ENCODE results near the gene PCDHGA5. TPM values are rescaled to one million over a fixed set of nuclear protein-coding genes. Genes with fewer than 3 reads are reported as not detected.

Gene PCDHGA5
- total RNA-seq, 1 experiment from 2014 or later, result 2.0 TPM

GRCh38 chr5:141402553-141403243 is 38.7 kb downstream of the PCDHGA5 start, which contains the start of gene PCDHGA9 (continued):
- TF ChIP-seq, protein P1, sequence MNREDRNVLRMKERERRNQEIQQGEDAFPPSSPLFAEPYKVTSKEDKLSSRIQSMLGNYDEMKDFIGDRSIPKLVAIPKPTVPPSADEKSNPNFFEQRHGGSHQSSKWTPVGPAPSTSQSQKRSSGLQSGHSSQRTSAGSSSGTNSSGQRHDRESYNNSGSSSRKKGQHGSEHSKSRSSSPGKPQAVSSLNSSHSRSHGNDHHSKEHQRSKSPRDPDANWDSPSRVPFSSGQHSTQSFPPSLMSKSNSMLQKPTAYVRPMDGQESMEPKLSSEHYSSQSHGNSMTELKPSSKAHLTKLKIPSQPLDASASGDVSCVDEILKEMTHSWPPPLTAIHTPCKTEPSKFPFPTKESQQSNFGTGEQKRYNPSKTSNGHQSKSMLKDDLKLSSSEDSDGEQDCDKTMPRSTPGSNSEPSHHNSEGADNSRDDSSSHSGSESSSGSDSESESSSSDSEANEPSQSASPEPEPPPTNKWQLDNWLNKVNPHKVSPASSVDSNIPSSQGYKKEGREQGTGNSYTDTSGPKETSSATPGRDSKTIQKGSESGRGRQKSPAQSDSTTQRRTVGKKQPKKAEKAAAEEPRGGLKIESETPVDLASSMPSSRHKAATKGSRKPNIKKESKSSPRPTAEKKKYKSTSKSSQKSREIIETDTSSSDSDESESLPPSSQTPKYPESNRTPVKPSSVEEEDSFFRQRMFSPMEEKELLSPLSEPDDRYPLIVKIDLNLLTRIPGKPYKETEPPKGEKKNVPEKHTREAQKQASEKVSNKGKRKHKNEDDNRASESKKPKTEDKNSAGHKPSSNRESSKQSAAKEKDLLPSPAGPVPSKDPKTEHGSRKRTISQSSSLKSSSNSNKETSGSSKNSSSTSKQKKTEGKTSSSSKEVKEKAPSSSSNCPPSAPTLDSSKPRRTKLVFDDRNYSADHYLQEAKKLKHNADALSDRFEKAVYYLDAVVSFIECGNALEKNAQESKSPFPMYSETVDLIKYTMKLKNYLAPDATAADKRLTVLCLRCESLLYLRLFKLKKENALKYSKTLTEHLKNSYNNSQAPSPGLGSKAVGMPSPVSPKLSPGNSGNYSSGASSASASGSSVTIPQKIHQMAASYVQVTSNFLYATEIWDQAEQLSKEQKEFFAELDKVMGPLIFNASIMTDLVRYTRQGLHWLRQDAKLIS (CRISPR knock-in tag; IDR thresholded peaks at IDR 0.05; ENCODE audit: borderline replicate concordance), result no peak
- no peak for TF ChIP-seq CREB1 (CRISPR knock-in tag; IDR thresholded peaks at IDR 0.05)
- TF ChIP-seq, protein P2, sequence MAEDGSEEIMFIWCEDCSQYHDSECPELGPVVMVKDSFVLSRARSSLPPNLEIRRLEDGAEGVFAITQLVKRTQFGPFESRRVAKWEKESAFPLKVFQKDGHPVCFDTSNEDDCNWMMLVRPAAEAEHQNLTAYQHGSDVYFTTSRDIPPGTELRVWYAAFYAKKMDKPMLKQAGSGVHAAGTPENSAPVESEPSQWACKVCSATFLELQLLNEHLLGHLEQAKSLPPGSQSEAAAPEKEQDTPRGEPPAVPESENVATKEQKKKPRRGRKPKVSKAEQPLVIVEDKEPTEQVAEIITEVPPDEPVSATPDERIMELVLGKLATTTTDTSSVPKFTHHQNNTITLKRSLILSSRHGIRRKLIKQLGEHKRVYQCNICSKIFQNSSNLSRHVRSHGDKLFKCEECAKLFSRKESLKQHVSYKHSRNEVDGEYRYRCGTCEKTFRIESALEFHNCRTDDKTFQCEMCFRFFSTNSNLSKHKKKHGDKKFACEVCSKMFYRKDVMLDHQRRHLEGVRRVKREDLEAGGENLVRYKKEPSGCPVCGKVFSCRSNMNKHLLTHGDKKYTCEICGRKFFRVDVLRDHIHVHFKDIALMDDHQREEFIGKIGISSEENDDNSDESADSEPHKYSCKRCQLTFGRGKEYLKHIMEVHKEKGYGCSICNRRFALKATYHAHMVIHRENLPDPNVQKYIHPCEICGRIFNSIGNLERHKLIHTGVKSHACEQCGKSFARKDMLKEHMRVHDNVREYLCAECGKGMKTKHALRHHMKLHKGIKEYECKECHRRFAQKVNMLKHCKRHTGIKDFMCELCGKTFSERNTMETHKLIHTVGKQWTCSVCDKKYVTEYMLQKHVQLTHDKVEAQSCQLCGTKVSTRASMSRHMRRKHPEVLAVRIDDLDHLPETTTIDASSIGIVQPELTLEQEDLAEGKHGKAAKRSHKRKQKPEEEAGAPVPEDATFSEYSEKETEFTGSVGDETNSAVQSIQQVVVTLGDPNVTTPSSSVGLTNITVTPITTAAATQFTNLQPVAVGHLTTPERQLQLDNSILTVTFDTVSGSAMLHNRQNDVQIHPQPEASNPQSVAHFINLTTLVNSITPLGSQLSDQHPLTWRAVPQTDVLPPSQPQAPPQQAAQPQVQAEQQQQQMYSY (CRISPR knock-in tag; IDR thresholded peaks at IDR 0.05), result no peak
- TF ChIP-seq ZNF396 (CRISPR knock-in tag; IDR thresholded peaks at IDR 0.05; ENCODE audit: borderline replicate concordance), result no peak
- no peak for TF ChIP-seq RELA (CRISPR knock-in tag; IDR thresholded peaks at IDR 0.05; ENCODE audit: borderline replicate concordance)
- TF ChIP-seq ZNF532 (CRISPR knock-in tag; IDR thresholded peaks at IDR 0.05; ENCODE audit: borderline replicate concordance), result no peak
- TF ChIP-seq NFATC4 (CRISPR knock-in tag; IDR thresholded peaks at IDR 0.05), result no peak
- TF ChIP-seq, protein P3, sequence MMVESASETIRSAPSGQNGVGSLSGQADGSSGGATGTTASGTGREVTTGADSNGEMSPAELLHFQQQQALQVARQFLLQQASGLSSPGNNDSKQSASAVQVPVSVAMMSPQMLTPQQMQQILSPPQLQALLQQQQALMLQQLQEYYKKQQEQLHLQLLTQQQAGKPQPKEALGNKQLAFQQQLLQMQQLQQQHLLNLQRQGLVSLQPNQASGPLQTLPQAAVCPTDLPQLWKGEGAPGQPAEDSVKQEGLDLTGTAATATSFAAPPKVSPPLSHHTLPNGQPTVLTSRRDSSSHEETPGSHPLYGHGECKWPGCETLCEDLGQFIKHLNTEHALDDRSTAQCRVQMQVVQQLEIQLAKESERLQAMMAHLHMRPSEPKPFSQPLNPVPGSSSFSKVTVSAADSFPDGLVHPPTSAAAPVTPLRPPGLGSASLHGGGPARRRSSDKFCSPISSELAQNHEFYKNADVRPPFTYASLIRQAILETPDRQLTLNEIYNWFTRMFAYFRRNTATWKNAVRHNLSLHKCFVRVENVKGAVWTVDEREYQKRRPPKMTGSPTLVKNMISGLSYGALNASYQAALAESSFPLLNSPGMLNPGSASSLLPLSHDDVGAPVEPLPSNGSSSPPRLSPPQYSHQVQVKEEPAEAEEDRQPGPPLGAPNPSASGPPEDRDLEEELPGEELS (CRISPR knock-in tag; IDR thresholded peaks at IDR 0.05), result no peak
- TF ChIP-seq PREB (CRISPR knock-in tag; IDR thresholded peaks at IDR 0.05; ENCODE audit: borderline replicate concordance), result no peak
- no peak for TF ChIP-seq SP1 (CRISPR knock-in tag; conservative IDR thresholded peaks at IDR 0.05)
